Measurements from ENCODE around the gene MAPK9. TPM values are rescaled to one million over a fixed set of nuclear protein-coding genes. Genes with fewer than 3 reads are reported as not detected.

The MAPK9 gene
- total RNA-seq, 1 donor from 2014 or later, result 47.4 TPM

DNA sequence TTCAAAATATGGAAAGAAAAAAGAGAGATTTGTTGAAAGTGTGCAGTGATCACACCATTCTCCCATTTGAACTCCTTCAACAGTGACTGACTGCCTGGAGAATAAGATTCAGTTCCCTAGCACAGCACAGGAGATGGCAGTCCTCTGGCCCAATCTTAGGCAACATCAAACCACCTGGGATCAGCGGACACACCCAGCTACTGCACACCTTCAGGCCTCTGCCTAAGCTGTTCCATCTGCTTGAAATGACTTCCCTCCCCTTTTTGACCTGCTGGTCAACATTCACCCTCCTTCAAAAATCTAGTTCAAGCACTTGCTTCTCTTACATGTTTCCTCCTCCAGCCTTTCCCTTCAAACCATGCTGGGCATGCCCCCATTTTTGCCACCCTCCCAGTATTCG is 4.5 kb downstream of the MAPK9 start:
- TF ChIP-seq, protein P1, sequence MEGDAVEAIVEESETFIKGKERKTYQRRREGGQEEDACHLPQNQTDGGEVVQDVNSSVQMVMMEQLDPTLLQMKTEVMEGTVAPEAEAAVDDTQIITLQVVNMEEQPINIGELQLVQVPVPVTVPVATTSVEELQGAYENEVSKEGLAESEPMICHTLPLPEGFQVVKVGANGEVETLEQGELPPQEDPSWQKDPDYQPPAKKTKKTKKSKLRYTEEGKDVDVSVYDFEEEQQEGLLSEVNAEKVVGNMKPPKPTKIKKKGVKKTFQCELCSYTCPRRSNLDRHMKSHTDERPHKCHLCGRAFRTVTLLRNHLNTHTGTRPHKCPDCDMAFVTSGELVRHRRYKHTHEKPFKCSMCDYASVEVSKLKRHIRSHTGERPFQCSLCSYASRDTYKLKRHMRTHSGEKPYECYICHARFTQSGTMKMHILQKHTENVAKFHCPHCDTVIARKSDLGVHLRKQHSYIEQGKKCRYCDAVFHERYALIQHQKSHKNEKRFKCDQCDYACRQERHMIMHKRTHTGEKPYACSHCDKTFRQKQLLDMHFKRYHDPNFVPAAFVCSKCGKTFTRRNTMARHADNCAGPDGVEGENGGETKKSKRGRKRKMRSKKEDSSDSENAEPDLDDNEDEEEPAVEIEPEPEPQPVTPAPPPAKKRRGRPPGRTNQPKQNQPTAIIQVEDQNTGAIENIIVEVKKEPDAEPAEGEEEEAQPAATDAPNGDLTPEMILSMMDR (IDR thresholded peaks at IDR 0.05; ENCODE audit: partially characterized antibody, unreplicated experiment), result no peak
- no peak overlapping the region for H3K27ac Mint-ChIP-seq (ENCODE audit: unreplicated experiment)
- H3K4me3 Mint-ChIP-seq (ENCODE audit: unreplicated experiment), result no peak overlapping the region
- peaks cover 6% of the 10 kb centered on the region for H3K36me3 Mint-ChIP-seq (ENCODE audit: unreplicated experiment)
- DNase-seq, result no peak
- H3K4me1 Mint-ChIP-seq (ENCODE audit: low read depth, unreplicated experiment), result peaks cover 25% of the 10 kb centered on the region
- peaks cover 12% of the 10 kb centered on the region for H3K9me3 Mint-ChIP-seq (ENCODE audit: unreplicated experiment)
- H3K27me3 Mint-ChIP-seq (ENCODE audit: unreplicated experiment), result peaks cover 6% of the 10 kb centered on the region

DNA sequence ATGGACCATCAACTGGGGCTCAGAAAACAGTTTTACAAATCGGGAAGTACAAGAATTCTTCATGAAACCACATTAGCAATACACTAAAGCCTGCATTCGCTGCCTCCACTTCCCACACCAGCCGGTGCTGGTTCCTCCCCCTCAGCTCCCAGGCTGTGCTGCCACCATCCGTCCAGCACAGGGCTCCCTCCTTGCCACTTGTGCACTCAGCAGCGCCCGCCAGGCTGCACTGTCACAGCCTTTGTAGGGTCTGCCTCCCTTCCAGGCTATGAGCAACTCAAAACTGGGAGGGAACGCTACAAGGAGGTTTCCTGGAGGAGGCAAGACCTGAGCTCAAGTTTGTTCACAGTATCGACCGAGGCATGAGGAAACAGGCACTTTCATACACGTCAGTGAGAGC is 7.7 kb downstream of the MAPK9 start:
- peaks cover 16% of the 10 kb centered on the region for H3K4me1 Mint-ChIP-seq (ENCODE audit: low read depth, unreplicated experiment)
- H3K27ac Mint-ChIP-seq (ENCODE audit: unreplicated experiment), result no peak overlapping the region
- H3K9me3 Mint-ChIP-seq (ENCODE audit: unreplicated experiment), result peaks cover 6% of the 10 kb centered on the region
- peaks cover 7% of the 10 kb centered on the region for H3K36me3 Mint-ChIP-seq (ENCODE audit: unreplicated experiment)
- no peak for DNase-seq
- H3K4me3 Mint-ChIP-seq (ENCODE audit: unreplicated experiment), result no peak overlapping the region
- TF ChIP-seq, protein P1 (IDR thresholded peaks at IDR 0.05; ENCODE audit: partially characterized antibody, unreplicated experiment), result no peak
- no peaks in the 10 kb centered on the region for H3K27me3 Mint-ChIP-seq (ENCODE audit: unreplicated experiment)

DNA sequence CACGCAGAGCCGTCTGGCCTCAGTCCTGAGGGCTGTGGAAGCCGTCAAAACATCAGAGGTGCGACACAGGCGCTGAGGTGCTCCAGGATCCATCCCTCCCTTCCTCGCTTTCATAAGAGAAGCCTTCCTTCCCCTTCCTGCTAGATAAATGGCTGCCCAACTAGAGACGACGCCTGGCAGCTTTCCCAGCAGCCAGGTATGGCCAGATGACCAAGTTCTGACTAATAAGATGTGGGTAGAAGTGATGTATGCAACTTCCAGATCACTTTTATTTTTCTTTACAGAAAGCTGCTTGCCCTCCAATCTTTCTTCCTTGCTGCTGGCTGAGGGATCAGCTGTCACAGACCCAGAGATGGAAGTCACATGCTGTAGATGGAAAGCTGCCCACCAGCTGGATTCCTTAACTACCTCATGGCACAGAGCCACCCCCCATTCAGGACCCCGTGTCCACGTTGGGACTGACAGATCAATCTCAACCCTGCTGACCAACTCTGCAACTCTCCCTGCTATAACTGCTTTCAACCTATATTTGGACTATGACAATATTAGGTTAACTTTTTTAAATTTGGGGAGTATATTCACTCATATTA is 8.8 kb downstream of the MAPK9 start:
- Mint-ChIP-seq H3K27me3 (ENCODE audit: unreplicated experiment) (no peaks in the 10 kb centered on the region), H3K4me1 (ENCODE audit: low read depth, unreplicated experiment) (peaks cover 14% of the 10 kb centered on the region), H3K27ac (ENCODE audit: unreplicated experiment) (no peak overlapping the region), H3K4me3 (ENCODE audit: unreplicated experiment) (no peak overlapping the region), H3K36me3 (ENCODE audit: unreplicated experiment) (peaks cover 8% of the 10 kb centered on the region), H3K9me3 (ENCODE audit: unreplicated experiment) (peaks cover 6% of the 10 kb centered on the region)
- TF ChIP-seq, protein P1 (IDR thresholded peaks at IDR 0.05; ENCODE audit: partially characterized antibody, unreplicated experiment), result no peak
- DNase-seq, result no peak

DNA sequence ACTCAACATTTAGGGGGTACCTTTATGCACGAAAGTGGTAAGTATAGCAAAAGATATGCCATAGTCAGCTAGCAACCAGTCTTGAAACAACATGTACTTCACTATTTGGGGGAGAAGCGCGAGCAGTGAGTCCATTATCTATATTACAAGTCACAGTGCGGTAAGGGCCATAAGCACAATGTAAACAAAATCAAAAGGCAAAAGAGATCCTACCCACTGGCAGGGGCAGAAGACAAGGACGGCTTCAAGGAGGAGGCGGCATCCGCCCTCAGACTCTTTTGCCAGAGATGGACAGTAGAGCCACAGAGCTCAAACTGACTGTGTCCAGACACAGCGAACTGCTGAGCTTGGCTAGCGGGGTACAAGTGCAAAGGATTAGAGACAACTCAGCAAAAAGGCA is 9.6 kb downstream of the MAPK9 start:
- DNase-seq, result no peak
- H3K36me3 Mint-ChIP-seq (ENCODE audit: unreplicated experiment), result peaks cover 16% of the 10 kb centered on the region
- TF ChIP-seq, protein P1 (IDR thresholded peaks at IDR 0.05; ENCODE audit: partially characterized antibody, unreplicated experiment), result no peak
- H3K4me3 Mint-ChIP-seq (ENCODE audit: unreplicated experiment), result no peak overlapping the region
- H3K27ac Mint-ChIP-seq (ENCODE audit: unreplicated experiment), result no peak overlapping the region
- peaks cover 6% of the 10 kb centered on the region for H3K9me3 Mint-ChIP-seq (ENCODE audit: unreplicated experiment)
- H3K27me3 Mint-ChIP-seq (ENCODE audit: unreplicated experiment), result no peaks in the 10 kb centered on the region
- peaks cover 7% of the 10 kb centered on the region for H3K4me1 Mint-ChIP-seq (ENCODE audit: low read depth, unreplicated experiment)

DNA sequence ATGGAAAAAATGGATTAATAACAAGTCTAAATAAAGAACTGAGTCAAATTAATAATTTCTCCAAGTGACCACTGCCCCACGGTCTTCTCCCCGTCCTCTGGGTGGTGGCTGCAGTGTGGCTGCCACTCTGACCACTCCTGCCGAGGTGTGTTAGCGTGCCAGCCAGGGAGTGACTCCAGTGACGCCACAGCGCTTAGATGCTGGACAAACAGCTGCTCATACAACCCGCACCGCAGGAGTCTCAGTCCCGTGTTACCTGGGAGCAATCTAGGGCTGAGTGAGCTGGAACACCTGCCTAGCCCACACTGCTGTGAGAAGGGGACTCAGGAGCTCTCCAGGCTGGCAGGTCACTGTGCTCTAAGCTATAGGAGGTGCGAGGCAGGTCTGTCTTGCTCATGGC is 10.2 kb downstream of the MAPK9 start:
- H3K9me3 Mint-ChIP-seq (ENCODE audit: unreplicated experiment), result peaks cover 6% of the 10 kb centered on the region
- H3K27me3 Mint-ChIP-seq (ENCODE audit: unreplicated experiment), result no peaks in the 10 kb centered on the region
- TF ChIP-seq, protein P1 (IDR thresholded peaks at IDR 0.05; ENCODE audit: partially characterized antibody, unreplicated experiment), result no peak
- DNase-seq, result no peak
- peaks cover 7% of the 10 kb centered on the region for H3K4me1 Mint-ChIP-seq (ENCODE audit: low read depth, unreplicated experiment)
- no peak overlapping the region for H3K27ac Mint-ChIP-seq (ENCODE audit: unreplicated experiment)
- H3K36me3 Mint-ChIP-seq (ENCODE audit: unreplicated experiment), result peaks cover 19% of the 10 kb centered on the region
- H3K4me3 Mint-ChIP-seq (ENCODE audit: unreplicated experiment), result no peak overlapping the region
